GM12878 (cell line): ENCODE measurements around the gene AHNAK. TPM values are rescaled to one million over a fixed set of nuclear protein-coding genes. Genes with fewer than 3 reads are reported as not detected.

Source experiments
- ATAC-seq: fragments of 200-7000 bp; cut with Tn5 transposase; 3 replicates; pipeline ENCODE4 v1.9.1; 2020; ENCODE audit warnings: mild to moderate bottlenecking, moderate library complexity
- BruUV-seq: library from RNA; stranded (reverse); fragments of 400-500 nt; replicated peaks from 2 replicates; lab custom pipeline; 2021; lab: Mats Ljungman, UMichigan
- CTCF ChIA-PET: fragments of 300-600 bp; sonication (Branson Sonifier 250); formaldehyde crosslinking; extraction: SDS; loops from one replicate; lab custom pipeline; 2021; ENCODE audit warnings: inconsistent platforms; lab: Yijun Ruan, JAX
- POLR2A ChIA-PET: fragments of 350-600 bp; formaldehyde crosslinking; extraction: SDS; loops from one replicate; lab custom pipeline; 2021; ENCODE audit warnings: inconsistent platforms; lab: Charles Lee
- RAD21 ChIA-PET: fragments of 300-600 bp; sonication (Branson Sonifier 250); formaldehyde crosslinking; loops from one replicate; lab custom pipeline; 2023; ENCODE audit warnings: antibody characterized with exemption; ENCODE audit not compliant: unreplicated experiment; lab: Charles Lee
- SMC1A ChIA-PET: fragments of 300-600 bp; sonication (Branson Sonifier 250); formaldehyde crosslinking; loops from one replicate; lab custom pipeline; 2023; ENCODE audit not compliant: unreplicated experiment, uncharacterized antibody; lab: Charles Lee
- DNase-seq: peaks from one replicate; pipeline ENCODE4 v3.0.0-alpha.2; 2011; ENCODE audit warnings: low read depth, low spot score
- FAIRE-seq: peaks from 3 replicates; lab custom pipeline; 2011; peaks lifted over from hg19 to GRCh38; lab: Jason Lieb, UNC
- H2AFZ ChIP-seq: 2 replicates; pipeline ENCODE4 v1.6.0; 2011; ENCODE audit warnings: low read depth, low read length, control low read depth; ENCODE audit not compliant: control insufficient read depth
- H3K27ac ChIP-seq: 2 replicates; pipeline ENCODE4 v1.5.1; 2011; ENCODE audit warnings: control low read depth; ENCODE audit not compliant: control insufficient read depth, insufficient read depth
- H3K27me3 ChIP-seq, 2 experiments: replicated peaks in 1 of 2; 2 replicates each; pipeline versions ENCODE4 v1.6.0 to v1.6.1; 2011; ENCODE audit warnings: low read length in 1 of 2; ENCODE audit not compliant: control insufficient read depth in 2 of 2, insufficient read depth in 2 of 2
- H3K36me3 ChIP-seq, 2 experiments: 2 replicates each; pipeline ENCODE4 v1.5.1; 2011; ENCODE audit warnings: low read length in 1 of 2; ENCODE audit not compliant: control insufficient read depth in 2 of 2, insufficient read depth in 2 of 2
- H3K4me1 ChIP-seq: 2 replicates; pipeline ENCODE4 v1.6.1; 2011; ENCODE audit warnings: mild to moderate bottlenecking, low read length, moderate library complexity, mixed read lengths; ENCODE audit not compliant: control insufficient read depth, insufficient read depth
- H3K4me2 ChIP-seq: 2 replicates; pipeline ENCODE4 v1.6.0; 2011; ENCODE audit warnings: control low read depth; ENCODE audit not compliant: control insufficient read depth, insufficient read depth
- H3K4me3 ChIP-seq: fragments of 200-600 bp; sonication (generic); 2 replicates; pipeline ENCODE4 v1.5.1; 2016
- H3K79me2 ChIP-seq: 2 replicates; pipeline ENCODE4 v1.6.0; 2011; ENCODE audit warnings: low read length; ENCODE audit not compliant: control insufficient read depth, insufficient read depth
- H3K9ac ChIP-seq: 2 replicates; pipeline ENCODE4 v1.8.0; 2011; ENCODE audit warnings: low read length, control low read depth, mixed read lengths; ENCODE audit not compliant: control insufficient read depth, insufficient read depth
- H3K9me3 ChIP-seq: replicated peaks from 3 replicates; pipeline ENCODE4 v1.5.1; 2011; ENCODE audit warnings: mild to moderate bottlenecking, low read length; ENCODE audit not compliant: control insufficient read depth, insufficient read depth
- H4K20me1 ChIP-seq: 2 replicates; pipeline ENCODE4 v1.6.0; 2011; ENCODE audit not compliant: control insufficient read depth, insufficient read depth
- EED ChIP-seq: sonication (generic); IDR thresholded peaks from 2 replicates; pipeline ENCODE4 v1.6.1; 2016; ENCODE audit warnings: antibody characterized with exemption, low read depth
- HDAC6 ChIP-seq: fragments of 200-600 bp; sonication (generic); IDR thresholded peaks from one replicate; pipeline ENCODE4 v1.8.0; 2017; ENCODE audit warnings: antibody characterized with exemption; ENCODE audit not compliant: unreplicated experiment
- NFYB ChIP-seq: IDR thresholded peaks from 2 replicates; pipeline ENCODE4 v1.6.1; 2011; ENCODE audit warnings: low read depth, mild to moderate bottlenecking, low read length, improper control_type of control experiment, moderate library complexity; ENCODE audit not compliant: insufficient read depth
- PAX8 ChIP-seq: fragments of 450-650 bp; IDR thresholded peaks from 2 replicates; pipeline ENCODE4 v1.6.1; 2017; ENCODE audit warnings: mild to moderate bottlenecking, moderate library complexity
- RFX5 ChIP-seq: IDR thresholded peaks from 2 replicates; pipeline ENCODE4 v1.6.1; 2011; ENCODE audit warnings: low read depth, low read length, improper control_type of control experiment
- YY1 ChIP-seq: IDR thresholded peaks from 2 replicates; pipeline ENCODE4 v1.6.1; 2011; ENCODE audit warnings: low read depth, mild to moderate bottlenecking, low read length
- ZNF24 ChIP-seq: fragments of 450-650 bp; IDR thresholded peaks from 2 replicates; pipeline ENCODE4 v1.6.1; 2017; ENCODE audit warnings: antibody characterized with exemption, mild to moderate bottlenecking
- ZNF384 ChIP-seq: IDR thresholded peaks from 2 replicates; pipeline ENCODE4 v1.6.1; 2012; ENCODE audit warnings: low read depth, mild to moderate bottlenecking, low read length, improper control_type of control experiment, borderline replicate concordance
- WGBS: methylation state at CpG from one replicate; pipeline ENCODE4 v1.1.6; 2016; ENCODE audit warnings: low lambda C conversion rate; ENCODE audit not compliant: insufficient replicate concordance, insufficient coverage; ENCODE audit errors: missing lambda C conversion rate; 5-methylcytosine and 5-hydroxymethylcytosine counted together
- in situ Hi-C: fragments of 300-500 bp; cut with MboI; formaldehyde crosslinking; loops from 9 replicates; pipeline ENCODE4 v1.14.3; 2018; ENCODE audit warnings: mixed read lengths
- intact Hi-C: fragments of 100-400 bp; cut with micrococcal nuclease; formaldehyde crosslinking; loops from one replicate; pipeline ENCODE4 v1.14.2; 2022; ENCODE audit not compliant: unreplicated experiment
- polyA plus RNA-seq, 11 experiments: library from polyadenylated mRNA; depleted of rRNA in 4 of 11; unstranded in 6 of 11; stranded (reverse) in 5 of 11; fragments of >200 nt; fragmentation: Nextera tagmentation in 4 of 11; fragmentation: Illumina TruSeq in 1 of 11; extraction: Ambion mirVana in 4 of 11; extraction: Trizol in 1 of 11; gene quantifications; 1 replicate in 1 of 11; 2 replicates in 10 of 11; pipeline versions ENCODE4 v1.2.1 to v1.2.3, GENCODE V29; 2011 to 2016; ENCODE audit warnings: inconsistent platforms in 2 of 11, missing spikeins in 2 of 11, low read depth in 1 of 11
- total RNA-seq, 4 experiments: library from RNA; depleted of rRNA in 3 of 4; stranded (reverse); fragments of >200 nt in 3 of 4; fragmentation: Illumina TruSeq in 1 of 4; extraction: Trizol in 1 of 4; gene quantifications; 2 replicates each; pipeline versions ENCODE4 v1.2.1 to v1.2.3, GENCODE V29; 2013 to 2021
- TF ChIP-seq, protein P1 (sequence below): fragments of 450-650 bp; IDR thresholded peaks from 2 replicates; pipeline ENCODE4 v1.6.1; 2017; ENCODE audit warnings: mild to moderate bottlenecking
- TF ChIP-seq, protein P2 (sequence below): fragments of 450-650 bp; IDR thresholded peaks from 2 replicates; pipeline ENCODE4 v1.6.1; 2016; ENCODE audit warnings: mild to moderate bottlenecking
- TF ChIP-seq, protein P3 (sequence below), 3 experiments: IDR thresholded peaks in 2 of 3; conservative IDR thresholded peaks in 1 of 3; 2 replicates each; pipeline ENCODE4 v1.5.1; 2011; ENCODE audit warnings: low read depth in 3 of 3, low read length in 3 of 3, mild to moderate bottlenecking in 3 of 3, control low read depth in 2 of 3, moderate library complexity in 2 of 3, inconsistent platforms in 1 of 3, mixed read lengths in 1 of 3; ENCODE audit not compliant: control insufficient read depth in 2 of 3, insufficient read depth in 1 of 3; ENCODE audit errors: extremely low read depth in 1 of 3

The AHNAK gene
- total and polyA plus RNA-seq, 10 of the 15 experiments (the other 5 are each of a cell fraction or from before 2014, with no cell fraction given): 0.76 to 90.3 (median 19.4) TPM

DNA sequence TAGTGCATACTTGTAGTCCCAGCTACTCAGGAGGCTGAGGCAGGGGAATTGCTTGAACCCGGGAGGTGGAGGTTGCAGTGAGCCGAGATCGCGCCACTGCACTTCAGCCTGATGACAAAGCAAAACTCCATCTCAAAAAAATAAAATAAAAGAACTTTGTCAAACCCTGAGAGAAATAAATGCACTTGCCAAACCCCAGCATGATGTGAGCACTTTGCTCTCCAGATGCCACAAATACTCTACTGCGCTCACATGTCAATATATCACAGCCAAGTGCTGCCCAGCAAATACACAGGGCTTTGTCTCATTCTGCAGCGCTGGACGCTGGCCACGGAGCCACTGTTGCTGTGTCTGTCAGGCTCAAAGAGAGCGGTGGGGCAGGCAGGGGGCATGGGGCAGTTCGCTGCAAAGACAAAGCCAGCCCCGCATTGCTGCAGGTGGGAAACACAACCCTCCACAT lies 45.1 kb downstream of the AHNAK start:
- Histone ChIP-seq H3K9me3 (no peaks in the 10 kb centered on the region), H3K27ac (no peak overlapping the region), H4K20me1 (no peaks in the 10 kb centered on the region), H3K4me3 (no peak overlapping the region), H3K27me3 (peaks cover 0 to 5% of the 10 kb centered on the region in 2 experiments; a peak in 1 of 4 replicates), H3K4me2 (no peak overlapping the region), H2AFZ (no peak overlapping the region), H3K79me2 (no peaks in the 10 kb centered on the region), H3K36me3 (no peaks in the 10 kb centered on the region), H3K9ac (no peak overlapping the region), H3K4me1 (no peaks in the 10 kb centered on the region)
- ATAC-seq (no peak), DNase-seq (no peak), FAIRE-seq (no peak)
- no TSS peak for BruUV-seq
- ChIA-PET SMC1A (interaction anchor here (1.5 to 1.9 kb wide), 2 partner anchors 10 to 38 kb away, joined by 5 to 6 read pairs; no protein-coding TSS in a partner anchor), POLR2A (no interaction called here), RAD21 (no interaction called here), CTCF (interaction anchor here (2.1 kb wide), 1 partner anchor 41 kb away, joined by 9 read pairs; no protein-coding TSS in a partner anchor)
- TF ChIP-seq EED (no peak), PAX8 (no peak)
- in situ Hi-C loops (no loop called here), intact Hi-C loops (no loop called here)
- WGBS: 77% methylated on average over 11 of the region's 11 CpGs

DNA sequence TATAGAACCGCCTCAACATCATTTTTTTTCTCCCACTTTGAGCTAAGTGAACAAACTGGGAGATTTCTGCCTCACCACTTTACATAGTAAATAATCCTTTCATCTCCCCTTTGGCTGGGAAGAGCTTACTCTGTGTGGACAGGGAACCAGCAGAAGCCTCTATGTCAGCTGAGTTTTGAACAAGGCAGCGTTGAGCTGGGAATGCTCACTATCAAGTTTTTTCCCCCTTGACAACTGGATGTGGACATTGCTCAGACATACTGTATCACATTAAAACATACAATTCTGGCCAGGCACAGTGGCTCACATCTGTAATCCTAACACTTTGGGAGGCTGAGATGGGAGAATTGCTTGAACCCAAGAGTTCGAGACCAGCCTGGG lies 46.0 kb downstream of the AHNAK start:
- ChIA-PET SMC1A (interaction anchor here (2.3 to 4.6 kb wide), 2 partner anchors 43 to 58 kb away, joined by 20 to 22 read pairs; no protein-coding TSS in a partner anchor), POLR2A (interaction anchor here (0.6 kb wide), 1 partner anchor 86 kb away, joined by 3 read pairs; no protein-coding TSS in a partner anchor), CTCF (interaction anchor here (4.8 to 5.8 kb wide), 2 partner anchors 42 to 58 kb away, joined by 28 to 52 read pairs; no protein-coding TSS in a partner anchor), RAD21 (interaction anchor here (0.6 to 2.2 kb wide), 3 partner anchors 15 to 76 kb away, joined by 3 to 13 read pairs (median 6); no protein-coding TSS in a partner anchor)
- Histone ChIP-seq H3K9me3 (no peaks in the 10 kb centered on the region), H3K36me3 (no peaks in the 10 kb centered on the region), H3K27ac (no peak overlapping the region), H3K4me1 (no peaks in the 10 kb centered on the region), H3K4me3 (no peak overlapping the region), H2AFZ (no peak overlapping the region), H3K4me2 (no peak overlapping the region), H3K79me2 (no peaks in the 10 kb centered on the region), H4K20me1 (no peaks in the 10 kb centered on the region), H3K27me3 (peaks cover 0 to 5% of the 10 kb centered on the region in 2 experiments; a peak in 1 of 4 replicates), H3K9ac (no peak overlapping the region)
- DNase-seq (no peak), ATAC-seq (no peak), FAIRE-seq (no peak)
- WGBS: 52% methylated on average over 3 of the region's 3 CpGs
- in situ Hi-C loops: no loop called here
- no TSS peak for BruUV-seq
- intact Hi-C loops: no loop called here
- TF ChIP-seq, protein P1, sequence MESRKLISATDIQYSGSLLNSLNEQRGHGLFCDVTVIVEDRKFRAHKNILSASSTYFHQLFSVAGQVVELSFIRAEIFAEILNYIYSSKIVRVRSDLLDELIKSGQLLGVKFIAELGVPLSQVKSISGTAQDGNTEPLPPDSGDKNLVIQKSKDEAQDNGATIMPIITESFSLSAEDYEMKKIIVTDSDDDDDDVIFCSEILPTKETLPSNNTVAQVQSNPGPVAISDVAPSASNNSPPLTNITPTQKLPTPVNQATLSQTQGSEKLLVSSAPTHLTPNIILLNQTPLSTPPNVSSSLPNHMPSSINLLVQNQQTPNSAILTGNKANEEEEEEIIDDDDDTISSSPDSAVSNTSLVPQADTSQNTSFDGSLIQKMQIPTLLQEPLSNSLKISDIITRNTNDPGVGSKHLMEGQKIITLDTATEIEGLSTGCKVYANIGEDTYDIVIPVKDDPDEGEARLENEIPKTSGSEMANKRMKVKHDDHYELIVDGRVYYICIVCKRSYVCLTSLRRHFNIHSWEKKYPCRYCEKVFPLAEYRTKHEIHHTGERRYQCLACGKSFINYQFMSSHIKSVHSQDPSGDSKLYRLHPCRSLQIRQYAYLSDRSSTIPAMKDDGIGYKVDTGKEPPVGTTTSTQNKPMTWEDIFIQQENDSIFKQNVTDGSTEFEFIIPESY: no peak
- TF ChIP-seq HDAC6 (no peak), RFX5 (no peak), YY1 (no peak), ZNF24 (no peak), NFYB (no peak), ZNF384 (no peak)
- TF ChIP-seq, protein P2, sequence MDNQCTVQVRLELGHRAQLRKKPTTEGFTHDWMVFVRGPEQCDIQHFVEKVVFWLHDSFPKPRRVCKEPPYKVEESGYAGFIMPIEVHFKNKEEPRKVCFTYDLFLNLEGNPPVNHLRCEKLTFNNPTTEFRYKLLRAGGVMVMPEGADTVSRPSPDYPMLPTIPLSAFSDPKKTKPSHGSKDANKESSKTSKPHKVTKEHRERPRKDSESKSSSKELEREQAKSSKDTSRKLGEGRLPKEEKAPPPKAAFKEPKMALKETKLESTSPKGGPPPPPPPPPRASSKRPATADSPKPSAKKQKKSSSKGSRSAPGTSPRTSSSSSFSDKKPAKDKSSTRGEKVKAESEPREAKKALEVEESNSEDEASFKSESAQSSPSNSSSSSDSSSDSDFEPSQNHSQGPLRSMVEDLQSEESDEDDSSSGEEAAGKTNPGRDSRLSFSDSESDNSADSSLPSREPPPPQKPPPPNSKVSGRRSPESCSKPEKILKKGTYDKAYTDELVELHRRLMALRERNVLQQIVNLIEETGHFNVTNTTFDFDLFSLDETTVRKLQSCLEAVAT: no peak
- TF ChIP-seq, protein P3, sequence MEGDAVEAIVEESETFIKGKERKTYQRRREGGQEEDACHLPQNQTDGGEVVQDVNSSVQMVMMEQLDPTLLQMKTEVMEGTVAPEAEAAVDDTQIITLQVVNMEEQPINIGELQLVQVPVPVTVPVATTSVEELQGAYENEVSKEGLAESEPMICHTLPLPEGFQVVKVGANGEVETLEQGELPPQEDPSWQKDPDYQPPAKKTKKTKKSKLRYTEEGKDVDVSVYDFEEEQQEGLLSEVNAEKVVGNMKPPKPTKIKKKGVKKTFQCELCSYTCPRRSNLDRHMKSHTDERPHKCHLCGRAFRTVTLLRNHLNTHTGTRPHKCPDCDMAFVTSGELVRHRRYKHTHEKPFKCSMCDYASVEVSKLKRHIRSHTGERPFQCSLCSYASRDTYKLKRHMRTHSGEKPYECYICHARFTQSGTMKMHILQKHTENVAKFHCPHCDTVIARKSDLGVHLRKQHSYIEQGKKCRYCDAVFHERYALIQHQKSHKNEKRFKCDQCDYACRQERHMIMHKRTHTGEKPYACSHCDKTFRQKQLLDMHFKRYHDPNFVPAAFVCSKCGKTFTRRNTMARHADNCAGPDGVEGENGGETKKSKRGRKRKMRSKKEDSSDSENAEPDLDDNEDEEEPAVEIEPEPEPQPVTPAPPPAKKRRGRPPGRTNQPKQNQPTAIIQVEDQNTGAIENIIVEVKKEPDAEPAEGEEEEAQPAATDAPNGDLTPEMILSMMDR (IDR thresholded peaks at IDR 0.05 in 2 of 3, conservative IDR thresholded peaks at IDR 0.05 in 1 of 3; ENCODE audit: control insufficient read depth in 2 of 3, extremely low read depth in 1 of 3, insufficient read depth in 1 of 3, low read depth in 3 of 3, low read length in 3 of 3): no peak
